Omental fat pad (tissue), 4 donors: ENCODE data around the gene ADH7. TPM values are rescaled to one million over a fixed set of nuclear protein-coding genes. Genes with fewer than 3 reads are reported as not detected.
"Not testable (repeated sequence)": the region's sequence is repeated elsewhere in the genome, so short reads cannot be mapped to it uniquely, and the experiment has no call there.

Experiments used
- ATAC-seq: fragments of 150-250 bp; one replicate; pipeline ENCODE4 v1.9.1; 2016; ENCODE audit warnings: mild to moderate bottlenecking, moderate library complexity; ENCODE audit not compliant: low FRiP score
- DNase-seq: peaks from one replicate; pipeline ENCODE4 v3.0.0-alpha.2; 2019; ENCODE audit warnings: low spot score
- total RNA-seq, 4 donors: library from RNA; depleted of rRNA; stranded (reverse); fragments of >200 nt; gene quantifications; one replicate each; pipeline ENCODE4 v1.1.0, GENCODE V29; 2016
- TF ChIP-seq, protein P1 (sequence below), 3 donors: fragments of 450-650 bp; IDR thresholded peaks; one replicate each; pipeline ENCODE4 v1.5.1; 2016 to 2017; ENCODE audit warnings: antibody characterized with exemption in 3 of 3, mild to moderate bottlenecking in 3 of 3, moderate library complexity in 2 of 3

ADH7 gene
- total RNA-seq, 4 donors from 2014 or later: not detected

- DNase-seq (no peak), ATAC-seq (no peak)
- TF ChIP-seq, protein P1, sequence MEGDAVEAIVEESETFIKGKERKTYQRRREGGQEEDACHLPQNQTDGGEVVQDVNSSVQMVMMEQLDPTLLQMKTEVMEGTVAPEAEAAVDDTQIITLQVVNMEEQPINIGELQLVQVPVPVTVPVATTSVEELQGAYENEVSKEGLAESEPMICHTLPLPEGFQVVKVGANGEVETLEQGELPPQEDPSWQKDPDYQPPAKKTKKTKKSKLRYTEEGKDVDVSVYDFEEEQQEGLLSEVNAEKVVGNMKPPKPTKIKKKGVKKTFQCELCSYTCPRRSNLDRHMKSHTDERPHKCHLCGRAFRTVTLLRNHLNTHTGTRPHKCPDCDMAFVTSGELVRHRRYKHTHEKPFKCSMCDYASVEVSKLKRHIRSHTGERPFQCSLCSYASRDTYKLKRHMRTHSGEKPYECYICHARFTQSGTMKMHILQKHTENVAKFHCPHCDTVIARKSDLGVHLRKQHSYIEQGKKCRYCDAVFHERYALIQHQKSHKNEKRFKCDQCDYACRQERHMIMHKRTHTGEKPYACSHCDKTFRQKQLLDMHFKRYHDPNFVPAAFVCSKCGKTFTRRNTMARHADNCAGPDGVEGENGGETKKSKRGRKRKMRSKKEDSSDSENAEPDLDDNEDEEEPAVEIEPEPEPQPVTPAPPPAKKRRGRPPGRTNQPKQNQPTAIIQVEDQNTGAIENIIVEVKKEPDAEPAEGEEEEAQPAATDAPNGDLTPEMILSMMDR (IDR thresholded peaks at IDR 0.05): no peak
Measured at GRCh38 chr4:99430106-99430505, 5.0 kb downstream of the ADH7 start.

DNA sequence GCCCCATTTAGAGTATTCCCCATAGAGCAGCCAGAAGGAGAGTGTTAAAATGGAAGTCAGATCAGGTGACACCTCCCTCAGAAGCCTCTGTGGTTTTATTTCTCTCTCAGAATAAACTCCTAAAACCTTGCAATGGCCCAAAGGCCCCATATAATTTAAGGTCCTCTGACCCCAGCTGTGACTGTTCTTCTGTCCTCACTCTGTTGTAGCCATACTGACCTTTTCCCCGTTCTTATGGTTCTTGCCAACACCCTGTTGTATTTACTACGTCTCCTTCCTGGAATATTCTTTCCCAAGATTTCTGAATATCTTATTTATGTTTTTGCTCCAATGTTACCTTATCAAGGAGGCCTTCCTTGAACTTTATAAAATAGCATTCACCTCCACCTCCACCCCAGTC lies 18.0 kb downstream of the ADH7 start:
- no peak for ATAC-seq
- TF ChIP-seq, protein P1 (IDR thresholded peaks at IDR 0.05): no peak

DNA sequence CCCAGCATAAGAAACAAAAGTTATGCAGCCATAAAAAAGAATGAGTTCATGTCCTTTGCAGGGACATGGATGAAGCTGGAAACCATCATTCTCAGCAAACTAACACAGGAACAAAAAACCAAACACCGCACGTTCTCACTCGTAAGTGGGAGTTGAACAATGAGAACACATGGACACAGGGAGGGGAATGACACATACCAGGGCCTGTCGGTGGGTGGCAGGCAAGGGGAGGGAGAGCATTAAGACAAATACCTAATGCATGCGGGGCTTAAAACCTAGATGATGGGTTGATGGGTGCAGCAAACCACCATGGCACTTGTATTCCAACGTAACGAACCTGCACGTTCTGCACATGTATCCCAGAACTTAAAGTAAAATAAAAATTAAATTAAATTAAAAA lies 19.4 kb downstream of the ADH7 start:
- ATAC-seq, DNase-seq: not testable (repeated sequence)

More for the DNA sequence above, 18.0 kb downstream of the ADH7 start:
- DNase-seq: no peak

DNA sequence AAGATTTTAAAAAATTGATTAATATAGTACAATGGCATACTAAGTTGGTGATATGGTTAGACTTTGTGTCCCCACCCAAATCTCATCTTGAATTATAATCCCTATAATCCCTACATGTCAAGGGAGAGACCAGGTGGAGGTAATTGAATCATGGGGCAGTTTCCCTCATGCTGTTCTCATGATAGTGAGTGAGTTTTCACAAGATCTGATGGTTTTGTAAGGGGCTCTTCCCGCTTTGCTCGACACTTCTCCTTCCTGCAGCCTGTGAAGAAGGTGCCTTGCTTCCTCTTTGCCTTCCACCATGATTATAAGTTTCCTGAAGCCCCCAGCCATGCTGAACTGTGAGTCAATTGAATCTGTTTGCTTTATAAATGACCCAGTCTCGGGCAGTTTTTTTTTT lies 20.2 kb downstream of the ADH7 start:
- ATAC-seq, DNase-seq: not testable (repeated sequence)

DNA sequence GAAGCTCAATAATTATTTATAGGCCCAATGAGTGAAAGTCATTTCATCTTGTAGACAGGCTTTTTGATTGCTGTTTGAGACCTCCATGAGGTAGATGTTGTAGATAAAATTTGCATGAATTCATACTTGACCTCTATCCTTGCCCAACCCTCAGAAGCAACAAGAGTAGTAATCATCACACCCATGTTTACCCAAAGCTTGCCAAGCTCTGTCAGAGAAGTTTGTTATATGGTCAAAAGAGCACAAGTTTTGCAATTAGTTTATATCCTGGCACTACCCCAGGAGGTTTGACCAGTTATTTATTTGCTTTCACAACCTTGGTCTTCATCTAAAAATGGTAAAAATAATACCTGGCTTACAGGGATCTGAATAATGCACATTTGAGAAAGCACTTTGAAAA lies 20.7 kb downstream of the ADH7 start:
- TF ChIP-seq, protein P1 (IDR thresholded peaks at IDR 0.05): no peak
- no peak for ATAC-seq
- no peak for DNase-seq

- TF ChIP-seq, protein P1 (IDR thresholded peaks at IDR 0.05): no peak
- ATAC-seq (no peak), DNase-seq (no peak)
Measured at GRCh38 chr4:99413140-99413539, 22.0 kb downstream of the ADH7 start.

DNA sequence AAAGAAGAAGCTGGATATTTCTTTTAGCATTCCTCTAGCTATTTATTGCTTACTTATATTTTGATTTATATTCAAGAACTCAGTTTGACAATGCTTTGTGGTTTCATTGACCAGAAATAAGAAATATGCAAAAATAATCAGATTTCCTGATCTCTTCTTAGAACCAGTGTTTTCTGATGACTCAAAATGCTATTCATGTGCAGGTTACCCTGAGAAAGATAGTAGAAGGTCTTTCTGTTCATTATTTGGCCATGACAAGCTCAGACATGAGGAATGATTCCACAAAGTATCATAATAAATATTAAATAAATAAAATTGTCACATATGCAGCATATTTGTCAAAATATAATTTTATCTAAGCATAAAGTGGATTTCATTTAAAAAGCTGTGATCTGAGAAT lies 24.1 kb downstream of the ADH7 start:
- TF ChIP-seq, protein P1 (IDR thresholded peaks at IDR 0.05): no peak
- ATAC-seq (no peak), DNase-seq (no peak)

- no peak for ATAC-seq
- DNase-seq: no peak
Measured at GRCh38 chr4:99410075-99410474, 25.1 kb downstream of the ADH7 start.

More at GRCh38 chr4:99410075-99410474, 25.1 kb downstream of the ADH7 start:
- TF ChIP-seq, protein P1 (IDR thresholded peaks at IDR 0.05): no peak
